Bronchial epithelial cell (primary cell): ENCODE results near the gene TKT. TPM values are rescaled to one million over a fixed set of nuclear protein-coding genes. Genes with fewer than 3 reads are reported as not detected.

ENCODE experiments used
- DNase-seq: peaks from one replicate; pipeline ENCODE4 v3.0.0-alpha.2; 2010; ENCODE audit warnings: low read depth
- FAIRE-seq: peaks from 2 replicates; lab custom pipeline; 2011; peaks lifted over from hg19 to GRCh38; lab: Jason Lieb, UNC
- H3K27me3 ChIP-seq: 2 replicates; pipeline ENCODE4 v1.5.1; 2011; ENCODE audit warnings: low read length; ENCODE audit not compliant: control insufficient read depth, insufficient read depth
- H3K36me3 ChIP-seq: 2 replicates; pipeline ENCODE4 v1.5.1; 2011; ENCODE audit warnings: low read length; ENCODE audit not compliant: control insufficient read depth, insufficient read depth
- H3K4me3 ChIP-seq: 2 replicates; pipeline ENCODE4 v1.5.1; 2011; ENCODE audit warnings: mild to moderate bottlenecking, low read depth, low read length, control low read depth
- total RNA-seq: library from RNA; depleted of rRNA; stranded (reverse); fragments of >200 nt; gene quantifications from 2 replicates; pipeline ENCODE4 v1.2.1, GENCODE V29; 2014
- TF ChIP-seq, protein P1 (sequence below): IDR thresholded peaks from 2 replicates; pipeline ENCODE4 v1.5.1; 2011; ENCODE audit warnings: mild to moderate bottlenecking, moderate library complexity, low read length, control low read depth, inconsistent platforms; ENCODE audit not compliant: insufficient read depth, severe bottlenecking

The TKT gene
- total RNA-seq, 1 donor from 2014 or later = 341 TPM

DNA sequence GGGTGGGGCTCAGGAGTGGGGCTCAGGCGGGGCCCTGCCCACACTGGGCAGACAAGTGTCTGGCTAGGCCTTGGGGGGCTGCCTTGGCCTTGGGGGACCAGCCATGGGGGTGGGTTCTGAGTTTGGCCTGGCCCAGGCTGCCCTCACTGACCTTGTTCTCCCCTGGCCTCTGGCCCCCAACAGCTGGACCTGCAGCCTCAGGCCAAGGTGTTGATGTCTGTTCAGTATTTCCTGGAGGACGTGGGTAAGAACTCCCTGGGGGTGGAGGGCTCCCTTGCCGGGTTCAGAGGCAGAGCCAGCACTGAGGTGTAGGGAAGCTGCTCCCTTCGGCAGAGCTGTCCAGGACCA, 74.8 kb downstream of the TKT start:
- FAIRE-seq (no peak), DNase-seq (no peak)
- TF ChIP-seq, protein P1, sequence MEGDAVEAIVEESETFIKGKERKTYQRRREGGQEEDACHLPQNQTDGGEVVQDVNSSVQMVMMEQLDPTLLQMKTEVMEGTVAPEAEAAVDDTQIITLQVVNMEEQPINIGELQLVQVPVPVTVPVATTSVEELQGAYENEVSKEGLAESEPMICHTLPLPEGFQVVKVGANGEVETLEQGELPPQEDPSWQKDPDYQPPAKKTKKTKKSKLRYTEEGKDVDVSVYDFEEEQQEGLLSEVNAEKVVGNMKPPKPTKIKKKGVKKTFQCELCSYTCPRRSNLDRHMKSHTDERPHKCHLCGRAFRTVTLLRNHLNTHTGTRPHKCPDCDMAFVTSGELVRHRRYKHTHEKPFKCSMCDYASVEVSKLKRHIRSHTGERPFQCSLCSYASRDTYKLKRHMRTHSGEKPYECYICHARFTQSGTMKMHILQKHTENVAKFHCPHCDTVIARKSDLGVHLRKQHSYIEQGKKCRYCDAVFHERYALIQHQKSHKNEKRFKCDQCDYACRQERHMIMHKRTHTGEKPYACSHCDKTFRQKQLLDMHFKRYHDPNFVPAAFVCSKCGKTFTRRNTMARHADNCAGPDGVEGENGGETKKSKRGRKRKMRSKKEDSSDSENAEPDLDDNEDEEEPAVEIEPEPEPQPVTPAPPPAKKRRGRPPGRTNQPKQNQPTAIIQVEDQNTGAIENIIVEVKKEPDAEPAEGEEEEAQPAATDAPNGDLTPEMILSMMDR = no peak
- Histone ChIP-seq H3K4me3 (no peak overlapping the region), H3K36me3 (peaks cover 41% of the 10 kb centered on the region), H3K27me3 (no peaks in the 10 kb centered on the region)

DNA sequence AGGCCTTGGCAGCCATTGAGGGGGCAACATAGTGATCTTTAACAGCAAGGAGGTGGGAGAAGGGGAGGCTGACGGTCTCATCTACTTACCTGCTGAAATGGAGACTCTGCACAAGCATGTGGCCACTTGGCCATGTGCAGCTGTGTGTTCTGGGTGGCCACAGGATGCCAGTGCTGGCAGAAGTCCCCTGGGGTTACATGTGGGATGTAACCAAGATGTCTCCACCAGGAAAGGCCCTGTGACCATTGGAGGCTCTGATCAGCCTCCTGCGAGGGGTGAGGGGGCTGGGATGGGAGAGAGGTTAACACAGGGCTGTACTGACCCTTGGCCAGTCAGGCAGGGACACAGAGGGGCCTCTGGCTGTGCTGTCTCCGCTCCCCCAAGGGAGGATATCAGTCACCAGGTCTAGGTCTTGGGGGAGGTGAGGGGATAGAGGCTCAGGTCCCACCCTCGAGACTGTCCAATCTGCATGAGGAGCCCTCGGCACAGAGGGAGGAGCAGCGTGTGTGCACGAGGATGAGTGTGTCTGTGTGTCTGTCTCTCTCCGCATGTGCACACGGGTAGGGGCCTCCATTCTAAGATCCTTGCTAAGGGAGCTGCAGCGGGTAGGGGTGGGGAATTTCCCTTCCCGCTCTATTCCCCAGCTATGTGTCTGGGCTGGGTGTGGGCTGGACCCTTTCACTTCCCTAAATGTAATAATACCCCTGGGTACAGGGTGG, 75.4 kb downstream of the TKT start:
- peaks cover 37% of the 10 kb centered on the region for H3K36me3 ChIP-seq
- H3K4me3 ChIP-seq = no peak overlapping the region
- TF ChIP-seq, protein P1 = no peak
- no peak for FAIRE-seq
- H3K27me3 ChIP-seq = no peaks in the 10 kb centered on the region
- no peak for DNase-seq

DNA sequence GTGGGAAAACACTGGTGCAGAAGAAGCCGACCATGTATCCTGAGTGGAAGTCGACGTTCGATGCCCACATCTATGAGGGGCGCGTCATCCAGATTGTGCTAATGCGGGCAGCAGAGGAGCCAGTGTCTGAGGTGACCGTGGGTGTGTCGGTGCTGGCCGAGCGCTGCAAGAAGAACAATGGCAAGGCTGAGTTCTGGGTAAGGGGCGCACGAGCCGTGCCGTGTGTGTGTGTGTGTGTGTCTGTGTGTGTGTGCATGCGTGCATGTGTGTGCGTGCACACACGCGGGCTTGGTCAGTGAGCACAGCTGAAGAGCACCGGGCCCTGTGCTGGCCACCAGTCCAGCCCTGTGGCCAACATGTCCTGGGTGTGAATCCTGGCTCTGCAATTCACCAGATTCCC, 76.2 kb downstream of the TKT start:
- H3K27me3 ChIP-seq = no peaks in the 10 kb centered on the region
- FAIRE-seq (no peak), DNase-seq (no peak)
- no peak overlapping the region for H3K4me3 ChIP-seq
- TF ChIP-seq, protein P1 = no peak
- H3K36me3 ChIP-seq = peaks cover 37% of the 10 kb centered on the region

DNA sequence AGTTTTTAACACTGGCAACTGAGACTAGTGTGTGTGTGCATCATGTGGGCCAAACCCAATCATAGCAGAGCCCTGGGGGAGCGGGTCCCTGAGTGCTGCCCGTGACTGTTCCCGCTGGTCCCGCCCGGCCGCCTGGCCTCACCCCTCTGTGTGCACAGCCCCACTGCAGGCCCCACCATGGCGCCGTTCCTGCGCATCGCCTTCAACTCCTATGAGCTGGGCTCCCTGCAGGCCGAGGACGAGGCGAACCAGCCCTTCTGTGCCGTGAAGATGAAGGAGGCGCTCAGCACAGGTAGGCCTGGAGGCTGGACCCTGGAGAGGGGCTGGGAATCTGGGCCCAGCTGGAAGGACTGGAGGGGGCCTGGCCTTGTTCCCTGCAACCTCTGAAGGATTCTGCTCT, 77.6 kb downstream of the TKT start:
- no peak for FAIRE-seq
- Histone ChIP-seq H3K4me3 (no peak overlapping the region), H3K27me3 (no peaks in the 10 kb centered on the region), H3K36me3 (peaks cover 35% of the 10 kb centered on the region)
- no peak for DNase-seq
- TF ChIP-seq, protein P1 = no peak

DNA sequence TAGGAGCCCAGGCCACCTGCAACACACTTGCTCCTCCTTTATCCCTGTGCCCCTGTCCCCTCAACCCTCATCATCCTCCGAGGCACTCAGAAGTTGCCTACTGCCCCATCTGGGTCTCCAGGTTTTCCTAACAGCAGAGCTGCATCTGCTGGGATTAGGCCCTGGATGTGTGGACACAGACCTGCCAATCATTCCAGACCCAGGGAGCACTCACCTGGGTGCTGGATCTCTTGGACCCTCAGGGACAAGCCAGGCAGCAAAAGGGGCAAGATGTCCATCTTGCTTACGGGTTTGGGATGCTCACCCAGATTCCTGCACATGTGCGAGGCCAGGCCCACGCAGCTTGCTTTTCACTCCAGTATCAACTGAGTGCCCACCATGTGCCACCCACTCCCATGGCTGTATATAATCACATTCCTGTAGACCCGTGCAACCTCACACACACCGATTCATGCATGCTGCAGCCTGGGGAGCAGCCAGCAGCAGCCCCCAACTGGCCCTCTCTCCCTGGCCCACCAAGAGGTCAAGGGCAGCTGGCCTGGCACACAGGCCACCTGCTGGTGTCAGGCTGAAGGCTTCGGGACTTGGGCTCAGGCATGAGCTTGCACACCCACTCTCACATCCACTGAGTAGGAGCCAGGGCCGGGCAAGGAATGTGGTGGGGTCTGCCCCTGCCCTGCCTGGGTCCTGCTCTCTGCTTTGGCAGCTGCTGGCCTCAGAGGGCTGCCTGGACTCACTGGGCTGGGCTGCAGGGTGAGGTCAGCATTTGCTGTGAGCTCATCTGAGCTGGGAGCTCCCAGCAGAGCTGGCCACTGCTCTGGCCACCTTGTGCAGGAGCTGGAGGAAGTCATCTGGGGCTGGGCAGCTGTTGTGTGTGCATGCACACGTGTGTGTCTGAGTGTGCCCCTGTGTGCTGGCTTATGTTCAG, 79.9 kb downstream of the TKT start:
- TF ChIP-seq, protein P1 = no peak
- H3K4me3 ChIP-seq = no peak overlapping the region
- FAIRE-seq (no peak), DNase-seq (no peak)
- H3K36me3 ChIP-seq = peaks cover 25% of the 10 kb centered on the region
- no peaks in the 10 kb centered on the region for H3K27me3 ChIP-seq

Other genes starting within 250 kb of the TKT start
- 7.6 and 8.1 TPM in 2 replicates for gene SFMBT1, start 209.9 kb downstream of the TKT start, total RNA-seq
- 11.4 and 15.5 TPM in 2 replicates for gene RFT1, start 125.6 kb downstream of the TKT start, total RNA-seq
- gene PRKCD, start 94.8 kb downstream of the TKT start, total RNA-seq = 3.9 and 5.5 TPM in 2 replicates
- gene DCP1A, start 91.5 kb upstream of the TKT start, total RNA-seq = 5.0 and 7.8 TPM in 2 replicates
- 0.13 and 0.26 TPM in 2 replicates for gene CACNA1D, start 238.6 kb upstream of the TKT start, total RNA-seq